SH-SY5Y (cell line): ENCODE measurements around the gene PCED1A.

Experiments
- GATA2 ChIP-seq: IDR thresholded peaks from 2 replicates; pipeline ENCODE4 v1.6.1; 2011; ENCODE audit warnings: mild to moderate bottlenecking, low read depth, low read length
- GATA3 ChIP-seq: IDR thresholded peaks from 2 replicates; pipeline ENCODE4 v1.6.1; 2011; ENCODE audit warnings: low read depth, mild to moderate bottlenecking, low read length, moderate library complexity

DNA sequence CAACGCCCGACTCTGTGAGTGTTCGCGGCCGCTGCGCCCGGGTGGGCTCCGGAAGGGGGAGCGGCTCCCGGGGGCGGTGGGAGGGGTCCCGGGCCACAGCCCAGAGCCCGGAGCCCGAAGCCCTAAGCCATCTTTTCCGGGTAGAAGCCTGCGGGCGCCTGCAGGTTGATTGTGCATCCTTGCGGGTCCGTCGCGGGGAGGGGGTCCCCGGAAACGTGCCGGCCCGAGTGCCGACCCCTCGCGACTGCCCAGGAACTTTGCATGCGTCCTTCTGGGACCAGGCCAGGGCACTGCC is 33.2 kb upstream of the PCED1A start:
- TF ChIP-seq GATA2 (no peak), GATA3 (no peak)
